SK-N-SH treated with all-trans-retinoic acid at 6 μM for 48 hours (cell line): ENCODE results near the gene BMP6.
A peak's percentile ranks its signal among the peaks of the same experiment; 100 is the strongest.

Experiments
- ATAC-seq: fragments of 200-7000 bp; cut with Tn5 transposase; 3 replicates; pipeline ENCODE4 v1.9.1; 2020; ENCODE audit warnings: mild to moderate bottlenecking, moderate library complexity
- ARNTL ChIP-seq: fragments of 450-650 bp; formaldehyde crosslinking; IDR thresholded peaks from 2 replicates; pipeline ENCODE4 v1.5.0; 2020; ENCODE audit warnings: low read depth, mild to moderate bottlenecking, moderate library complexity, borderline replicate concordance
- BACH2 ChIP-seq: fragments of 250-450 bp; sonication (Bioruptor Pico); IDR thresholded peaks from 2 replicates; pipeline ENCODE4 v1.9.0; 2021; ENCODE audit warnings: mild to moderate bottlenecking, borderline replicate concordance
- CREB5 ChIP-seq: fragments of 250-450 bp; sonication (Bioruptor Pico); IDR thresholded peaks from 2 replicates; pipeline ENCODE4 v1.5.1; 2020; ENCODE audit warnings: low read depth, mild to moderate bottlenecking, moderate library complexity
- CSDC2 ChIP-seq: fragments of 250-450 bp; sonication (Bioruptor Pico); IDR thresholded peaks from 2 replicates; pipeline ENCODE4 v1.5.0; 2020; ENCODE audit warnings: mild to moderate bottlenecking, moderate library complexity
- CSRNP3 ChIP-seq: fragments of 250-450 bp; sonication (Bioruptor Pico); IDR thresholded peaks from 2 replicates; pipeline ENCODE4 v1.5.1; 2021; ENCODE audit warnings: mild to moderate bottlenecking, moderate library complexity
- ESRRG ChIP-seq: fragments of 250-450 bp; sonication (Bioruptor Pico); IDR thresholded peaks from 2 replicates; pipeline ENCODE4 v1.6.1; 2021; ENCODE audit warnings: mild to moderate bottlenecking
- GLIS3 ChIP-seq: fragments of 250-450 bp; sonication (Bioruptor Pico); IDR thresholded peaks from 2 replicates; pipeline ENCODE4 v1.5.0; 2020; ENCODE audit warnings: mild to moderate bottlenecking, moderate library complexity
- ISL1 ChIP-seq: fragments of 250-450 bp; sonication (Bioruptor Pico); IDR thresholded peaks from 2 replicates; pipeline ENCODE4 v2.1.2; 2022; ENCODE audit warnings: mild to moderate bottlenecking, moderate library complexity
- OSR1 ChIP-seq: fragments of 250-450 bp; sonication (Bioruptor Pico); IDR thresholded peaks from 2 replicates; pipeline ENCODE4 v1.8.0; 2022; ENCODE audit warnings: moderate library complexity, mild to moderate bottlenecking, inconsistent platforms
- PATZ1 ChIP-seq: fragments of 250-450 bp; sonication (Bioruptor Pico); IDR thresholded peaks from 2 replicates; pipeline ENCODE4 v1.8.0; 2020; ENCODE audit warnings: mild to moderate bottlenecking, moderate library complexity, borderline replicate concordance
- POU6F1 ChIP-seq: fragments of 250-450 bp; sonication (Bioruptor Pico); IDR thresholded peaks from 2 replicates; pipeline ENCODE4 v1.8.0; 2021; ENCODE audit warnings: low read depth, mild to moderate bottlenecking, moderate library complexity, borderline replicate concordance
- PPARA ChIP-seq: fragments of 250-450 bp; sonication (Bioruptor Pico); IDR thresholded peaks from 2 replicates; pipeline ENCODE4 v1.5.0; 2020; ENCODE audit warnings: mild to moderate bottlenecking, borderline replicate concordance
- RARB ChIP-seq: fragments of 250-450 bp; sonication (Bioruptor Pico); IDR thresholded peaks from 2 replicates; pipeline ENCODE4 v1.8.0; 2021; ENCODE audit warnings: mild to moderate bottlenecking, moderate library complexity
- SNAI2 ChIP-seq: fragments of 250-450 bp; sonication (Bioruptor Pico); IDR thresholded peaks from 2 replicates; pipeline ENCODE4 v1.5.0; 2020; ENCODE audit warnings: mild to moderate bottlenecking, moderate library complexity
- TCF4 ChIP-seq: fragments of 250-450 bp; sonication (Bioruptor Pico); IDR thresholded peaks from 2 replicates; pipeline ENCODE4 v1.8.0; 2021; ENCODE audit warnings: mild to moderate bottlenecking, moderate library complexity, borderline replicate concordance
- TSHZ2 ChIP-seq: fragments of 250-450 bp; sonication (Bioruptor Pico); IDR thresholded peaks from 2 replicates; pipeline ENCODE4 v1.5.0; 2020; ENCODE audit warnings: mild to moderate bottlenecking, moderate library complexity
- ZC3H10 ChIP-seq: fragments of 250-450 bp; sonication (Bioruptor Pico); IDR thresholded peaks from 2 replicates; pipeline ENCODE4 v1.5.1; 2021; ENCODE audit warnings: mild to moderate bottlenecking, moderate library complexity
- ZFP3 ChIP-seq: fragments of 250-450 bp; sonication (Bioruptor Pico); IDR thresholded peaks from 2 replicates; pipeline ENCODE4 v1.5.0; 2020; ENCODE audit warnings: mild to moderate bottlenecking, moderate library complexity
- ZFP30 ChIP-seq: fragments of 450-650 bp; formaldehyde crosslinking; IDR thresholded peaks from 2 replicates; pipeline ENCODE4 v1.5.0; 2022; ENCODE audit warnings: mild to moderate bottlenecking, moderate library complexity
- ZNF565 ChIP-seq: fragments of 450-650 bp; formaldehyde crosslinking; conservative IDR thresholded peaks from 2 replicates; pipeline ENCODE4 v1.5.0; 2020; ENCODE audit warnings: low read depth, mild to moderate bottlenecking, moderate library complexity
- ZNF70 ChIP-seq: fragments of 450-650 bp; formaldehyde crosslinking; IDR thresholded peaks from 2 replicates; pipeline ENCODE4 v1.5.0; 2020; ENCODE audit warnings: mild to moderate bottlenecking, moderate library complexity
- ZNF8 ChIP-seq: fragments of 450-650 bp; formaldehyde crosslinking; IDR thresholded peaks from 2 replicates; pipeline ENCODE4 v1.5.0; 2020; ENCODE audit warnings: mild to moderate bottlenecking, moderate library complexity

Gene BMP6

GRCh38 chr6:7805078-7805849, 79.4 kb downstream of the BMP6 start:
- TF ChIP-seq ISL1 (CRISPR knock-in tag) (0 out of 2 replicates have a peak, but pooled peaks have one; percentile 19), ZNF565 (CRISPR knock-in tag) (no peak)
- peak; percentile 21; the same call in 2 of the 3 replicates for ATAC-seq

GRCh38 chr6:7805850-7806214, 79.9 kb downstream of the BMP6 start:
- no peak for ATAC-seq
- TF ChIP-seq ZFP3 (CRISPR knock-in tag) (no peak), ZNF565 (CRISPR knock-in tag) (no peak), BACH2 (no peak), CSRNP3 (no peak), SNAI2 (CRISPR knock-in tag) (no peak), ESRRG (CRISPR knock-in tag) (no peak), CREB5 (CRISPR knock-in tag) (no peak), ZNF70 (CRISPR knock-in tag) (no peak), ZFP30 (no peak), ZNF8 (CRISPR knock-in tag) (no peak), TCF4 (no peak), OSR1 (no peak), PATZ1 (CRISPR knock-in tag) (no peak)

GRCh38 chr6:7806711-7807110, 80.8 kb downstream of the BMP6 start:
- ATAC-seq, result no peak
- TF ChIP-seq ESRRG (CRISPR knock-in tag) (no peak), POU6F1 (no peak), ZC3H10 (no peak), ZNF8 (CRISPR knock-in tag) (no peak), SNAI2 (CRISPR knock-in tag) (no peak), RARB (no peak), ZNF565 (CRISPR knock-in tag) (no peak), CREB5 (CRISPR knock-in tag) (no peak), ARNTL (CRISPR knock-in tag) (no peak), ISL1 (CRISPR knock-in tag) (no peak), TCF4 (no peak), ZFP3 (CRISPR knock-in tag) (no peak), CSDC2 (CRISPR knock-in tag) (no peak), CSRNP3 (no peak), BACH2 (no peak), PPARA (CRISPR knock-in tag) (no peak), GLIS3 (CRISPR knock-in tag) (no peak), TSHZ2 (no peak), PATZ1 (CRISPR knock-in tag) (no peak)
